Keratinocyte (primary cell): ENCODE results near the gene PTGDS. TPM values are rescaled to one million over a fixed set of nuclear protein-coding genes. Genes with fewer than 3 reads are reported as not detected.

ENCODE experiments used
- DNase-seq: peaks from one replicate; pipeline ENCODE4 v3.0.0-alpha.2; 2011; ENCODE audit warnings: low read depth, missing footprints, low spot score
- FAIRE-seq: peaks from 2 replicates; lab custom pipeline; 2011; peaks lifted over from hg19 to GRCh38; lab: Jason Lieb, UNC
- H2AFZ ChIP-seq: 2 replicates; pipeline ENCODE4 v1.6.0; 2012; ENCODE audit warnings: low read length, control low read depth, inconsistent platforms; ENCODE audit not compliant: control insufficient read depth
- H3K27ac ChIP-seq: 2 replicates; pipeline ENCODE4 v1.5.1; 2011; ENCODE audit warnings: low read length; ENCODE audit not compliant: control insufficient read depth, insufficient read depth
- H3K27me3 ChIP-seq: 3 replicates; pipeline ENCODE4 v1.6.0; 2011; ENCODE audit warnings: low read length; ENCODE audit not compliant: control insufficient read depth, insufficient read depth; ENCODE audit errors: extremely low read depth
- H3K36me3 ChIP-seq, 2 experiments: 2 replicates in 1 of 2; 3 replicates in 1 of 2; pipeline ENCODE4 v1.5.1; 2011; ENCODE audit warnings: low read length in 2 of 2, mild to moderate bottlenecking in 1 of 2; ENCODE audit not compliant: control insufficient read depth in 2 of 2, insufficient read depth in 2 of 2; ENCODE audit errors: extremely low read depth in 1 of 2
- H3K4me1 ChIP-seq: 3 replicates; pipeline ENCODE4 v1.5.1; 2011; ENCODE audit warnings: low read length; ENCODE audit not compliant: control insufficient read depth, insufficient read depth; ENCODE audit errors: extremely low read depth
- H3K4me2 ChIP-seq: 3 replicates; pipeline ENCODE4 v1.6.0; 2011; ENCODE audit warnings: low read depth, low read length; ENCODE audit not compliant: control insufficient read depth, insufficient read depth; ENCODE audit errors: extremely low read depth
- H3K4me3 ChIP-seq, 3 experiments: fragments of 200-600 bp in 1 of 3; sonication (generic) in 1 of 3; 2 replicates in 2 of 3; 3 replicates in 1 of 3; pipeline ENCODE4 v1.5.1; 2011 to 2016; ENCODE audit warnings: low read length in 3 of 3, mild to moderate bottlenecking in 3 of 3, control low read depth in 2 of 3, inconsistent platforms in 1 of 3, low read depth in 1 of 3, mixed read lengths in 1 of 3, mixed run types in 1 of 3, moderate library complexity in 1 of 3; ENCODE audit not compliant: control insufficient read depth in 2 of 3, insufficient read depth in 2 of 3; ENCODE audit errors: extremely low read depth in 1 of 3
- H3K79me2 ChIP-seq: 2 replicates; pipeline ENCODE4 v1.6.0; 2012; ENCODE audit warnings: low read length; ENCODE audit not compliant: control insufficient read depth, insufficient read depth
- H3K9ac ChIP-seq: 3 replicates; pipeline ENCODE4 v1.6.0; 2011; ENCODE audit warnings: low read length; ENCODE audit not compliant: control insufficient read depth, insufficient read depth; ENCODE audit errors: extremely low read depth
- H3K9me1 ChIP-seq: 3 replicates; pipeline ENCODE4 v1.6.0; 2011; ENCODE audit warnings: low read length; ENCODE audit not compliant: control insufficient read depth, insufficient read depth; ENCODE audit errors: extremely low read depth
- H3K9me3 ChIP-seq: 2 replicates; pipeline ENCODE4 v1.5.1; 2012; ENCODE audit warnings: low read depth, low read length; ENCODE audit not compliant: control insufficient read depth
- H4K20me1 ChIP-seq: 3 replicates; pipeline ENCODE4 v1.6.0; 2011; ENCODE audit warnings: low read length; ENCODE audit not compliant: control insufficient read depth, insufficient read depth; ENCODE audit errors: extremely low read depth
- CTCF ChIP-seq, 3 experiments: IDR thresholded peaks in 1 of 3; conservative IDR thresholded peaks in 1 of 3; optimal IDR thresholded peaks in 1 of 3; 2 replicates in 2 of 3; 3 replicates in 1 of 3; pipeline versions ENCODE3 to v1.5.1; 2011; ENCODE audit warnings: low read length in 3 of 3, mild to moderate bottlenecking in 3 of 3, moderate library complexity in 2 of 3, control low read depth in 1 of 3, inconsistent platforms in 1 of 3; ENCODE audit not compliant: insufficient read depth in 2 of 3; ENCODE audit errors: extremely low read depth in 1 of 3
- EZH2 ChIP-seq: IDR thresholded peaks from one replicate; pipeline ENCODE4 v1.6.1; 2012; ENCODE audit warnings: inconsistent platforms, mild to moderate bottlenecking, low read length, moderate library complexity
- dilution Hi-C: fragments of 300-500 bp; cut with MboI; formaldehyde crosslinking; loops from one replicate; pipeline ENCODE4 v1.7.0; 2020; ENCODE audit warnings: low sequenced_read_pairs; ENCODE audit not compliant: extremely low pct_ligation_motif_present
- polyA plus RNA-seq, 5 experiments: library from polyadenylated mRNA; depleted of rRNA in 3 of 5; stranded (reverse) in 3 of 5; stranded (forward) in 1 of 5; unstranded in 1 of 5; fragments of >200 nt; gene quantifications; 1 replicate in 1 of 5; 2 replicates in 3 of 5; 3 replicates in 1 of 5; pipeline versions ENCODE4 v1.2.1 to v1.2.3, GENCODE V29; 2011 to 2012; ENCODE audit warnings: missing spikeins in 2 of 5, low read depth in 1 of 5, low replicate concordance in 1 of 5

PTGDS gene
- polyA plus RNA-seq, 1 donor (not counting 4 experiments of a cell fraction or from before 2014, with no cell fraction given): not detected

DNA sequence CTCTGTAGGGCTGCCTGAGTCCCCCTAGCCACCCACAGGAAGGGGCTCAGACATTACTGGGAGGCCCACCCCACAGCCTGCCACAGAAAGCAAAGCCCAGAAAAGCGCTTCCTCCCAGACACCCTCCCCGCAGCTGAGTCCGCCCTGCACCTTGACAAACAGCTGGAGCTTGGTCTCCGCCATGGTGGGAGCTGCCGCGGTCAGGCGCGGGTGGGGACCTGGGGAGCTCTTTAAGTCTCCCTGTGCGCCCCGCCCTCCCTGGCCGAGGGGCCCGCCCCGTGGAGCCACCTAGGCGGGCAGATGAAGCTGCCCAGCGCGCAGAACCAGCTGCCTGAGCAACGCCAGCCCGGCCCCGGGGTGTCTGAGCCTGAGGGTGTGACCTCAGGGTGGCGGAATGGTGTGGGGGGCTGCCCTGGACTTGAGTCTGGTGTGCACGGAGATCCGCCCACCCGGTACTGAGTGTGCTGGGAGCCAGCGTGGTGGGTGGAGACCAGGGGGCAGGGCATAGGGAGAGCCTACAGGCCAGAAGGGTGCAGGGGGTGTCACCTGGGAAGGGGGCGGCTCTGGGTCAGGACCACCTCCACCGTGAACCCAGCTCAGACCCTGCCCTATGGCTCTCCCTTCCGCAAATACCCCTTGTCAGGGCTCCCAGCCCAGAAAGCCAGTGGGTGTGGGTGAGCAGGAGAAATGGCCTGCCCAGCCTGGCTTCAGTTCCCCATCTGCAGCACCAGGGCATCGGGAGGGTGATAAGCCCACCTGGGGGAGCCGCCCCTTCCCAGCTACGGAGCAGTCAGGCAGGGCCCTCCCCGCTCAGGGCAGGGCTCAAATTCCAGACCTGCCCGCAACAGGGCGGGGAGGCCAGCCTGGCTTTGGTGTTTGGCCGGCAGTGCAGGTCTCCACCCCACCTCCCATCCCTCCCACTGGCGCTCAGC is 19.3 kb downstream of the PTGDS start, which contains the start of gene CLIC3:
TSS of gene CLIC3 (minus strand) at position 208 of the 932 bp plus-strand sequence. CDS start at position 183, 25 bp downstream.
- TF ChIP-seq CTCF (optimal IDR thresholded peaks at IDR 0.05 in 1 of 3, IDR thresholded peaks at IDR 0.05 in 1 of 3, conservative IDR thresholded peaks at IDR 0.05 in 1 of 3; ENCODE audit: extremely low read depth in 1 of 3, insufficient read depth in 2 of 3, low read length in 3 of 3) (no peak), EZH2 (no peak)
- H3K27me3 ChIP-seq: no peaks in the 10 kb centered on the region
- no peak within 1 kb of the TSS for H3K9ac ChIP-seq
- H3K4me2 ChIP-seq: peak within 1 kb of the TSS; percentile 46
- peaks cover 50% of the 10 kb centered on the region for H3K4me1 ChIP-seq
- H3K9me1 ChIP-seq: no peaks in the 10 kb centered on the region
- no peaks in the 10 kb centered on the region for H3K9me3 ChIP-seq
- dilution Hi-C loops: no loop called here
- H3K36me3 ChIP-seq: peaks cover 0 to 10% of the 10 kb centered on the region in 2 experiments
- no peak within 1 kb of the TSS for H3K27ac ChIP-seq
- no peaks in the 10 kb centered on the region for H3K79me2 ChIP-seq
- peak within 1 kb of the TSS in 1 of 3 experiments; percentile 36 for H3K4me3 ChIP-seq
- FAIRE-seq (no peak), DNase-seq (no peak)
- H4K20me1 ChIP-seq: peaks cover 3% of the 10 kb centered on the region
- H2AFZ ChIP-seq: peak within 1 kb of the TSS; percentile 15

DNA sequence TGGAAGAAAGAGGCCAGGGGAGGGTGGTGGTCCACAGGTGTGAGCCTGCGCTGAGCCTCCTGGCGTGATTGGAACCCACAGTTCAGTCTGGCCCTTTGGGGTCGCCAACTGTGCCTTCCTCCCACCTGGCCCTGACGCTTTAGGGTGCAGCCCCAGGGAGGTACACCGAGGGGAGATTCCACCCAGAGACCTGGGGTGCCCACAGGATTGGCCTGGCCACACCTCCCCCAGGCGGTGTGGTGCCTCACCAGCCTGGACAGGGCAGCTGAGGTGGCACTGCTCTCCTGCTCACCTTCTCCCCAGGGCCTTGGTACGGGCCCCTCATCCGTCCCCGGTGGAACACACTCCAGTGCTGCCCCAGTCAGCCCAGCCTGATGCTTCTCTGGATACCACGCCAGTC is 20.1 kb downstream of the PTGDS start:
- FAIRE-seq (no peak), DNase-seq (no peak)
- dilution Hi-C loops: no loop called here
- H3K9ac ChIP-seq: no peak overlapping the region
- no peak overlapping the region for H3K4me3 ChIP-seq
- peaks cover 3% of the 10 kb centered on the region for H4K20me1 ChIP-seq
- no peaks in the 10 kb centered on the region for H3K79me2 ChIP-seq
- H3K4me1 ChIP-seq: peaks cover 49% of the 10 kb centered on the region
- TF ChIP-seq EZH2 (no peak), CTCF (optimal IDR thresholded peaks at IDR 0.05 in 1 of 3, IDR thresholded peaks at IDR 0.05 in 1 of 3, conservative IDR thresholded peaks at IDR 0.05 in 1 of 3; ENCODE audit: extremely low read depth in 1 of 3, insufficient read depth in 2 of 3, low read length in 3 of 3) (no peak)
- H3K27ac ChIP-seq: no peak overlapping the region
- no peak overlapping the region for H3K4me2 ChIP-seq
- no peak overlapping the region for H2AFZ ChIP-seq
- peaks cover 0 to 10% of the 10 kb centered on the region in 2 experiments for H3K36me3 ChIP-seq
- no peaks in the 10 kb centered on the region for H3K9me3 ChIP-seq
- H3K27me3 ChIP-seq: no peaks in the 10 kb centered on the region
- no peaks in the 10 kb centered on the region for H3K9me1 ChIP-seq
